NCI-H2029 treated with DMSO at 0.1 percent for 48 hours (cell line): Measurements from ENCODE around the gene MSL3B.

Experiments used
- DNase-seq: peaks from one replicate; lab custom pipeline; 2025; lab: John Stamatoyannopoulos, UW

MSL3B gene

DNA sequence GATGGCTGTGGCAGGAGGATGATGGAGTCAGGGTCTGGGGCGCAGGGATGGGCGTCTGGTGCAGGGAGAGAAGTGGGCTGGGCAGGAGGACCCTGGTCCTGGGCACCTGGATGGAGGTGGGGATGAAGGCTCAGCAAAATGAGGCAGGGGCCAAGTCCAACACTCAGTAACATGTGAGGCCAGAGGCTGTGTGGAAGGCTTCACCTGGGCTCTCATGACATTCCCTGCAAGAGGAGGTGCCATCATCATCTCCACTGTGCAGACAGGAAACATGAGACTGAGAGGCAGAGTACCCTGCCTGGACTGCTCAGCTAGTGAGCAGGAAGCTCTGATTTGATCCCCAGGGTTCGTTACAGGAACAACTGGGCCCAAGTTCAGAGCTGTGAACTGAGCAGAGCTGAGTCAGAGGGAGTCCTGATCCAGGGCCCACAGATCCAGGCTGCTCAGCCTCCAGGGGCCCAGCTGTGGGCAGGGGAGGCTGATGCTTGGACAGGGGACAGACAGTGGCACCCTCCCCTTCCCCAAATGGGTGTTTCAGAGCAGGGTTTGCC is 50.8 kb downstream of the MSL3B start:
- DNase-seq, result no peak

DNA sequence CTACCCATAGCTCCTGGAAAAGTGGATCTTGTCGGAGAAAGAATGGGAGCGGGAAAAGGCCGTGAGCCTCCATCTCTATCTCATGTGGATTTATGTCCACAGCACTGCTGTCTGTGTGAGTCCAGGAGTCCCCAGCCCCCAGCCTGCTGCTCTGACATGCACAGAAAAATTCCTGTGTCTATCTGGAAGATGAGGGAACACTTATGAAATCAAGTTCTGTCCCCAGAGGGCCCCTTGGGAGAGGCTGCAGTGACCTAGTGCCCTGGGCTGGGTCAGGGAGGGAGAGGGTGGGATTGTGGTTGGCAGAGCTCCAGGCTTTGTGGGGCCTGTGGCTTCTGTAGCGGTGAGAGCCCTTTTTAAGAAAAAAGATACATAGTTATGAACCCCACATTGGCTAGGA is 51.4 kb downstream of the MSL3B start:
- no peak for DNase-seq

DNA sequence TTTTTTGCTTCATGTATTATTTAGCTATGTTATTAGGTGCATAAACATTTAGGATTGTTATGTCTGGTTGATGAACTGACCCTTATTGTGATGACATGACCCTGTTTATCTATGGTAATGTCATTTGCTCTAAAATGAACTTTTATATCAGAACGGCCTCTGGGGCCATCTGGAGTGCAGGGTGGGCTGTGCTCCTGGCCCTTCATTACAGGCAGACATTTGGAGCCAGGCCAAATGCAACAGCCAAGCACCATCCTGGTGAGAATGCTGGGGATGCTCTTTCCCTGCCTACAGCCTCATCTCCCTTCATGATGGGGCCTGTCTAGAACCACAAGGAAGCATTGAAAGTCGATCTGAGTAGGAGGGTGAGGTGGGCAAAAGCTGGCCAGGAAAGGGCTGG is 51.9 kb downstream of the MSL3B start:
- DNase-seq, result no peak

DNA sequence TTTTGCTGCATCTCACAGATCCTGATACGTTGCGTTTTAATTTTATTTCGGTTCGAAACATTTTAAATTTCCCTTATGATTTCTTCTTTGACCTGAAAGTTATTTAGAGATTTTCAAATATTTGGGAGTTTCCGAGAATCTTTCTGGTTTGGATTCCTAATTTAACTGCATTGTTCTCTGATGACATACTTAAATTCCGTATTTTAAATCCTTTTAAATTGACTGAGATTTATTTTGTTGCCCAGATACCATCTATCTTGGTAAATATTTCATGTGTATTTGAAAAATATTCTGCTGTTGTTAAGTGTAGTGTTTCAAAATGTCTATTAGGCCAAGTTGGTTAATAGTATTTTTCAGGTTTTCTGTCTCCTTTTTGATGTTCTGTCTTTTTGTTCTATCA is 52.3 kb downstream of the MSL3B start:
- DNase-seq, result no peak
